ENCODE results near the gene PSME3IP1. TPM values are rescaled to one million over a fixed set of nuclear protein-coding genes. Genes with fewer than 3 reads are reported as not detected.

The PSME3IP1 gene
- polyA plus RNA-seq, 1 donor (not counting 4 experiments of a cell fraction or from before 2014, with no cell fraction given): 75.7 TPM

GRCh38 chr16:57123974-57124674, 61.7 kb downstream of the PSME3IP1 start:
- no peak for TF ChIP-seq EZH2 (IDR thresholded peaks at IDR 0.05; ENCODE audit: low read length)
- TF ChIP-seq, protein P1, sequence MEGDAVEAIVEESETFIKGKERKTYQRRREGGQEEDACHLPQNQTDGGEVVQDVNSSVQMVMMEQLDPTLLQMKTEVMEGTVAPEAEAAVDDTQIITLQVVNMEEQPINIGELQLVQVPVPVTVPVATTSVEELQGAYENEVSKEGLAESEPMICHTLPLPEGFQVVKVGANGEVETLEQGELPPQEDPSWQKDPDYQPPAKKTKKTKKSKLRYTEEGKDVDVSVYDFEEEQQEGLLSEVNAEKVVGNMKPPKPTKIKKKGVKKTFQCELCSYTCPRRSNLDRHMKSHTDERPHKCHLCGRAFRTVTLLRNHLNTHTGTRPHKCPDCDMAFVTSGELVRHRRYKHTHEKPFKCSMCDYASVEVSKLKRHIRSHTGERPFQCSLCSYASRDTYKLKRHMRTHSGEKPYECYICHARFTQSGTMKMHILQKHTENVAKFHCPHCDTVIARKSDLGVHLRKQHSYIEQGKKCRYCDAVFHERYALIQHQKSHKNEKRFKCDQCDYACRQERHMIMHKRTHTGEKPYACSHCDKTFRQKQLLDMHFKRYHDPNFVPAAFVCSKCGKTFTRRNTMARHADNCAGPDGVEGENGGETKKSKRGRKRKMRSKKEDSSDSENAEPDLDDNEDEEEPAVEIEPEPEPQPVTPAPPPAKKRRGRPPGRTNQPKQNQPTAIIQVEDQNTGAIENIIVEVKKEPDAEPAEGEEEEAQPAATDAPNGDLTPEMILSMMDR (optimal IDR thresholded peaks at IDR 0.05 in 1 of 3, IDR thresholded peaks at IDR 0.05 in 1 of 3, conservative IDR thresholded peaks at IDR 0.05 in 1 of 3; ENCODE audit: extremely low read depth in 1 of 3, insufficient read depth in 2 of 3, low read length in 3 of 3): no peak
- Histone ChIP-seq H3K79me2 (ENCODE audit: control insufficient read depth, insufficient read depth, low read length) (no peaks in the 10 kb centered on the region), H3K27ac (ENCODE audit: control insufficient read depth, insufficient read depth, low read length) (no peak overlapping the region), H3K27me3 (ENCODE audit: control insufficient read depth, extremely low read depth, insufficient read depth, low read length) (no peaks in the 10 kb centered on the region), H3K9ac (ENCODE audit: control insufficient read depth, extremely low read depth, insufficient read depth, low read length) (no peak overlapping the region), H2AFZ (ENCODE audit: control insufficient read depth, low read length) (no peak overlapping the region), H3K4me1 (ENCODE audit: control insufficient read depth, extremely low read depth, insufficient read depth, low read length) (no peaks in the 10 kb centered on the region), H3K4me2 (ENCODE audit: control insufficient read depth, extremely low read depth, insufficient read depth, low read depth, low read length) (no peak overlapping the region), H3K9me3 (ENCODE audit: control insufficient read depth, low read depth, low read length) (no peaks in the 10 kb centered on the region), H3K4me3 (ENCODE audit: control insufficient read depth in 2 of 3, extremely low read depth in 1 of 3, insufficient read depth in 2 of 3, low read depth in 1 of 3, low read length in 3 of 3) (no peak overlapping the region), H3K9me1 (ENCODE audit: control insufficient read depth, extremely low read depth, insufficient read depth, low read length) (no peaks in the 10 kb centered on the region), H4K20me1 (ENCODE audit: control insufficient read depth, extremely low read depth, insufficient read depth, low read length) (no peaks in the 10 kb centered on the region), H3K36me3 (ENCODE audit: control insufficient read depth in 2 of 2, extremely low read depth in 1 of 2, insufficient read depth in 2 of 2, low read length in 2 of 2) (peaks cover 0 to 6% of the 10 kb centered on the region in 2 experiments)
- DNase-seq (ENCODE audit: low read depth, low spot score) (no peak), FAIRE-seq (no peak)
- dilution Hi-C loops (cut with MboI; ENCODE audit: extremely low pct_ligation_motif_present, low sequenced_read_pairs): no loop called here

DNA sequence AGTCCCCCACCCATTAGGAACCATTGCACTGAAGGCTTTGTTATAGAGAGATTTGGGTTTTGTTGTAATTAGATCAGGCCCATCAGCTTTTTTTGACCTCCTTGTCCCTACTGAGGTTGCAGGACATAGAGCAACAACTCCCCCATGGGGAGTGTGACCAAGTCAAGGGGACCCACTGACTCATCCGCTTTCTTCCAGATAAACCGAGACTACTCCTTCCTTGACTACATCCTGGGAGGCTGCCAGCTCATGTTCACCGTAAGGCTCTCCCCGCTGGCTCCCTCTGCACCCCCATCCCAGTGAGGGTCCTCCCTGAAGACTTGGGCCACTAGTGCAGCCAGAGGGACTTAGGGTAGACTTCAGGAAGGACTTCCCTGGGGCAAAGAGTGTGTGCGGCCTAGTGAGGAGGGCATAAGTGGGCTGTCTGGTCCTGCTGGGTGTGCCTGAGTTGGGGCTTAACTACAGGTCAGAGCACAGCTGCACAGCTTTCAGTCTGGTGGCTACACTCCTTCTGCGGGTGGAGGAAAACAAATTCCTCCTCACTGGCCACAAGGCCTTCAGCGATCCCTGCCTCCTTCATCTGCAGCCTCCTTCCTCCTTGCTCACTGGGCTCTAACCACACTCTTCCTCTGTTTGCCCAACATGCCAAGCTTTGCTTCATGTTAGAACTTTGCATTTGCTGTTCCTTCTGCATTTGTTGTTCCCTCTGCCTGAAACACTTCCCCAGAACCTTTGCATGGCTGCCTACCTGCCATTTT, 62.4 kb downstream of the PSME3IP1 start:
- no peak for FAIRE-seq
- Histone ChIP-seq H3K9ac (ENCODE audit: control insufficient read depth, extremely low read depth, insufficient read depth, low read length) (no peak overlapping the region), H3K9me1 (ENCODE audit: control insufficient read depth, extremely low read depth, insufficient read depth, low read length) (no peaks in the 10 kb centered on the region), H3K4me1 (ENCODE audit: control insufficient read depth, extremely low read depth, insufficient read depth, low read length) (no peaks in the 10 kb centered on the region), H3K79me2 (ENCODE audit: control insufficient read depth, insufficient read depth, low read length) (no peaks in the 10 kb centered on the region), H2AFZ (ENCODE audit: control insufficient read depth, low read length) (no peak overlapping the region), H3K27me3 (ENCODE audit: control insufficient read depth, extremely low read depth, insufficient read depth, low read length) (no peaks in the 10 kb centered on the region), H4K20me1 (ENCODE audit: control insufficient read depth, extremely low read depth, insufficient read depth, low read length) (no peaks in the 10 kb centered on the region), H3K27ac (ENCODE audit: control insufficient read depth, insufficient read depth, low read length) (no peak overlapping the region), H3K4me3 (ENCODE audit: control insufficient read depth in 2 of 3, extremely low read depth in 1 of 3, insufficient read depth in 2 of 3, low read depth in 1 of 3, low read length in 3 of 3) (no peak overlapping the region), H3K36me3 (ENCODE audit: control insufficient read depth in 2 of 2, extremely low read depth in 1 of 2, insufficient read depth in 2 of 2, low read length in 2 of 2) (peaks cover 0 to 6% of the 10 kb centered on the region in 2 experiments), H3K4me2 (ENCODE audit: control insufficient read depth, extremely low read depth, insufficient read depth, low read depth, low read length) (no peak overlapping the region), H3K9me3 (ENCODE audit: control insufficient read depth, low read depth, low read length) (no peaks in the 10 kb centered on the region)
- dilution Hi-C loops (cut with MboI; ENCODE audit: extremely low pct_ligation_motif_present, low sequenced_read_pairs): no loop called here
- no peak for DNase-seq (ENCODE audit: low read depth, low spot score)
- TF ChIP-seq EZH2 (IDR thresholded peaks at IDR 0.05; ENCODE audit: low read length): no peak
- TF ChIP-seq, protein P1 (optimal IDR thresholded peaks at IDR 0.05 in 1 of 3, IDR thresholded peaks at IDR 0.05 in 1 of 3, conservative IDR thresholded peaks at IDR 0.05 in 1 of 3; ENCODE audit: extremely low read depth in 1 of 3, insufficient read depth in 2 of 3, low read length in 3 of 3): no peak
